Activated CD4-positive, alpha-beta T cell treated with anti-CD3 and anti-CD28 coated beads, Interleukin-2, amount 10 ng/mL, durations not matched to agents 7 days and 5 days (primary cell): ENCODE results near the gene NAPA. TPM values are rescaled to one million over a fixed set of nuclear protein-coding genes. Genes with fewer than 3 reads are reported as not detected.

Experiments
- CTCF ChIA-PET: fragments of 350-600 bp; sonication (Branson Sonifier 250); formaldehyde crosslinking; loops from one replicate; lab custom pipeline; 2021; ENCODE audit warnings: antibody characterized with exemption; lab: Charles Lee
- POLR2A ChIA-PET: fragments of 350-600 bp; sonication (Branson Sonifier 250); formaldehyde crosslinking; loops from one replicate; lab custom pipeline; 2021; ENCODE audit warnings: antibody characterized with exemption; lab: Charles Lee
- DNase-seq: peaks from one replicate; pipeline ENCODE4 v3.0.0-alpha.2; 2020
- H3K27ac Mint-ChIP-seq: one replicate; pipeline ENCODE4 v1.8.0; 2021; ENCODE audit warnings: mild to moderate bottlenecking, moderate library complexity, mixed read lengths
- H3K27me3 Mint-ChIP-seq: one replicate; pipeline ENCODE4 v1.8.0; 2021; ENCODE audit warnings: mixed read lengths
- H3K36me3 Mint-ChIP-seq: one replicate; pipeline ENCODE4 v1.8.0; 2021; ENCODE audit warnings: low read depth, mixed read lengths
- H3K4me1 Mint-ChIP-seq: one replicate; pipeline ENCODE4 v1.8.0; 2021; ENCODE audit warnings: mixed read lengths
- H3K4me3 Mint-ChIP-seq: one replicate; pipeline ENCODE4 v1.8.0; 2021; ENCODE audit warnings: mild to moderate bottlenecking, moderate library complexity, mixed read lengths
- H3K9me3 Mint-ChIP-seq: one replicate; pipeline ENCODE4 v1.8.0; 2021; ENCODE audit warnings: mixed read lengths
- total RNA-seq, 2 experiments: library from RNA; stranded (reverse); gene quantifications; one replicate each; pipeline ENCODE4 v1.2.3, GENCODE V29; 2021

Gene NAPA
- total RNA-seq, 2 experiments from 2014 or later: 121 to 133 TPM

DNA sequence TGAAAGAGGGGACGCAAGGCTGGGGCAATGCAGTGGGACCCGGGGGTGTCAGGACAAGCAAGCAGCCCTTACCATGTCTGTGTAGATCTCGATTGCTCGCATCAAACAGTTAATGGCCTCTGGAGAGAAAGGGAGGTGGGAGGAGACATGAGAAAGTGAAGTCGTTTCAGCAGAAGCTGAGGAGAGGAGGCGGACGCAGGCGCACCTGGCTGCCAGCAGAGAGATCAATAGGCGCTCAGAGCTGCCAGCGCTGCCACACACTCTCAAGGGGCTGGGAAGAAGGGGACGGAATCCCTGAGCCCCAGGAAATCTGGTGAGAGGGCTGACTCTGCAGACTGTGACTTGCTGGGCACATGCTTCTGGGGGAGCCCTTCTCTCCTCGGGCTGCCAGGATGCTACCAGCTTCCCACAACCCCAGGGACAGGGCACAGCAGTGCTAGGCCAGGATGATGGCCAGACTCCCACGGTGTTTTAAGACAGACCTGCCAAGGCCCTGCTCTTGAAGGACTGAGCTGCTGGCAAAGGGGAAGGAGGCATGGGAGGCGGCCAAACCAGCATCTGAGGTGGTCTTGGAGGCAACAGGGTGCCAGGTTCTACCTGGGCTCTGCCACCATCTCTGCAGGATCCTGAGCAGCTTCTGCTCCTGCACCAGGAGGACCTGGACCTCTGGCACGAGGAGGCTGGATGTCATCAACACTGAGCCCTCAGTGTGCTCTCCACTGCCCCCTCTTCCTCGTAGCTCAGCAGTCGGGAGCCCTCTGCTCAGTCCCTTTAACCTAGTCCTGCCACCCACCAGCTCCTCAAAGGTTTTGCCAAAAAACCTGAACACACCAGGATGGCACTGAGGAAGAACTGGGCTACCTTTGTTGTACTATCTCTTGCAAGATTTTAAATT, 19.1 kb downstream of the NAPA start:
- peak overlapping the region; percentile 3 for H3K27ac Mint-ChIP-seq
- H3K27me3 Mint-ChIP-seq: no peaks in the 10 kb centered on the region
- H3K36me3 Mint-ChIP-seq: peaks cover 22% of the 10 kb centered on the region
- no peak for DNase-seq
- H3K4me3 Mint-ChIP-seq: no peak overlapping the region
- no peaks in the 10 kb centered on the region for H3K9me3 Mint-ChIP-seq
- peaks cover 4% of the 10 kb centered on the region for H3K4me1 Mint-ChIP-seq
- CTCF ChIA-PET: interaction anchor here (0.9 to 4.3 kb wide), 4 partner anchors 12 to 25 kb away, joined by 3 to 24 read pairs (median 5); partner anchors contain the start of genes KPTN and NAPA
- POLR2A ChIA-PET: interaction anchor here (0.6 kb wide), 1 partner anchor 75 kb away, joined by 3 read pairs; no protein-coding TSS in a partner anchor

DNA sequence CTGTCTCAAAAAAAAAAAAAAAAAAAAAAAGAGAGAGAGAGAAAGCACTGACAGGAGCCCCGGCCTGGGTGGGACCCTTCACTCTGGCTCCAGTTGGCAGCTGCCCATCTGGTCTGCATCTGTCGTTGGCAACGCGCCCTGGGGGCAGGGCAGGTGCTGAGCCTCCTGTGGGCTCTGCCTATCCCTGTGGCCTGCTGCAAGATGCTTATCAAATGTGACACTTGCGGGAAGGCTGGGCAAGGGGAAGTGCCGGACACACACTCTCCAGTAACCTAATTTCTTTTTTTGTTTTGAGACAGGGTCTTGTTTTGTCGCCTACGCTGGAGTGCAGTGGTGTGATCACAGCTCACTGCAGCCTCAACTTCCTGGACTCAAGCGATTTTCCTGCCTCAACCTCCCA, 20.1 kb downstream of the NAPA start:
- peaks cover 24% of the 10 kb centered on the region for H3K36me3 Mint-ChIP-seq
- H3K27ac Mint-ChIP-seq: no peak overlapping the region
- no peak for DNase-seq
- no peaks in the 10 kb centered on the region for H3K9me3 Mint-ChIP-seq
- no peaks in the 10 kb centered on the region for H3K27me3 Mint-ChIP-seq
- CTCF ChIA-PET: interaction anchor here (0.9 to 4.3 kb wide), 3 partner anchors 9 to 18 kb away, joined by 3 to 24 read pairs (median 5); partner anchors contain the start of gene KPTN
- no peak overlapping the region for H3K4me3 Mint-ChIP-seq
- H3K4me1 Mint-ChIP-seq: peaks cover 6% of the 10 kb centered on the region
- POLR2A ChIA-PET: no interaction called here

DNA sequence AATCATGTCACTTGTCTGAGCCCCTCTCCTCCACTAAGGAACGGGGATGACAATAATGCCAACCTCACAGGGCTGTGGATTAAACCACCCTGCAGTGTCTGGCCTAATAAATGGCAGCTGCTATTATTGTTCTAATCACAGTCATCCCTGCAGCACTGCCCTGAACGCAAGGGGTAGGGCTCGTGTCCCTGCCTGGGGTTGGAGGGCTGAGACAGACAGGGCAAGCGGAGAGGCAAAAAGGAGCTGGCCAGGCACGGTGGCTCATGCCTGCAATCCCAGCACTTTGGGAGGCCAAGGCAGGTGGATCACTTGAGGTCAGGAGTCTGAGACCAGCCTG, 20.7 kb downstream of the NAPA start:
- peak overlapping the region; percentile 36 for H3K27ac Mint-ChIP-seq
- ChIA-PET CTCF (interaction anchor here (1.6 to 4.3 kb wide), 2 partner anchors 9 to 11 kb away, joined by 5 to 24 read pairs; partner anchors contain the start of gene KPTN), POLR2A (no interaction called here)
- H3K4me1 Mint-ChIP-seq: peaks cover 6% of the 10 kb centered on the region
- H3K36me3 Mint-ChIP-seq: peaks cover 25% of the 10 kb centered on the region
- no peak for DNase-seq
- no peaks in the 10 kb centered on the region for H3K9me3 Mint-ChIP-seq
- H3K27me3 Mint-ChIP-seq: no peaks in the 10 kb centered on the region
- H3K4me3 Mint-ChIP-seq: no peak overlapping the region

DNA sequence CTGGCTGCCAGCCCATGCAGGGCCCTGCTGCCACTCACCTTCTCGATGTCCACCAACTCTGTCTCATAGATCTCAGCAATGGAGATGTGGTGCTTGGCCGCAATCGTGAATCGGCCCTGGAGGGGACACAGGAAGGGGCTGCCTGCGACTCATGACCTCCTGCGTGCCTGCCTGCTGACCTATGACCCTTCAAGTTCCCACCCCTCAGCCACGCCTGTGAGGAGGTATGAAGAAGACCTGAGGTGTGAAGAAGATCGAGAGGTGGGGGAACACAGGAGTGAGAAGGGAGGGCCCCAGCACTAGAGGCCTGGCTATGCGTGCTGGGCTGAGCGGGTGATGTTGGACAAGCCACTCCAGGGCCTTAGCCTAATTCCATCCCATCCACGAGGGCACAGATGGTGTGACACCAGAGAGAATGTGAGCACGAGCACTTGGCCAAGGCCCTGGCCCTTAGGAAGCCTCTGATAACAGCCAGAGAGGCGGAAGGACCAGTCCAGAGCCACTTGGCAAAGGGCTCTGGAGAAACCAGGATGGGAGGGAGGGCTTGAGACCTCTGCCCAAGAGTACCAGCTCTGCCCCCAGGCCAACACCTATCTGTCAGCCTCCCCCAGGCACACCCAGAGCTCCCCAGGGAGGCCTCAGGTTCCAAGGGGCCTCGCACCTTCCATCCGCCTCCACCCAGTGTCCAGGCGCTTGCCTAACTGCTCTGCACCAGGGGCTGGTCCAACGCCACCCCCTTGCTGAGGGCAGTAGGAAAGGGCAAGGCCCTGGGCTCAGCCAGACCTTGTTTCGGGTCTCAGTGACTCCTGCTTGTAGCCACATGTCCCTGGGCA, 21.3 kb downstream of the NAPA start:
- H3K4me1 Mint-ChIP-seq: peaks cover 6% of the 10 kb centered on the region
- no peak overlapping the region for H3K4me3 Mint-ChIP-seq
- no peaks in the 10 kb centered on the region for H3K9me3 Mint-ChIP-seq
- H3K27ac Mint-ChIP-seq: peak overlapping the region; percentile 31
- ChIA-PET POLR2A (no interaction called here), CTCF (interaction anchor here (1.6 to 4.3 kb wide), 3 partner anchors 8 to 10 kb away, joined by 5 to 24 read pairs (median 9); partner anchors contain the start of gene KPTN)
- peaks cover 22% of the 10 kb centered on the region for H3K36me3 Mint-ChIP-seq
- DNase-seq: no peak
- no peaks in the 10 kb centered on the region for H3K27me3 Mint-ChIP-seq

DNA sequence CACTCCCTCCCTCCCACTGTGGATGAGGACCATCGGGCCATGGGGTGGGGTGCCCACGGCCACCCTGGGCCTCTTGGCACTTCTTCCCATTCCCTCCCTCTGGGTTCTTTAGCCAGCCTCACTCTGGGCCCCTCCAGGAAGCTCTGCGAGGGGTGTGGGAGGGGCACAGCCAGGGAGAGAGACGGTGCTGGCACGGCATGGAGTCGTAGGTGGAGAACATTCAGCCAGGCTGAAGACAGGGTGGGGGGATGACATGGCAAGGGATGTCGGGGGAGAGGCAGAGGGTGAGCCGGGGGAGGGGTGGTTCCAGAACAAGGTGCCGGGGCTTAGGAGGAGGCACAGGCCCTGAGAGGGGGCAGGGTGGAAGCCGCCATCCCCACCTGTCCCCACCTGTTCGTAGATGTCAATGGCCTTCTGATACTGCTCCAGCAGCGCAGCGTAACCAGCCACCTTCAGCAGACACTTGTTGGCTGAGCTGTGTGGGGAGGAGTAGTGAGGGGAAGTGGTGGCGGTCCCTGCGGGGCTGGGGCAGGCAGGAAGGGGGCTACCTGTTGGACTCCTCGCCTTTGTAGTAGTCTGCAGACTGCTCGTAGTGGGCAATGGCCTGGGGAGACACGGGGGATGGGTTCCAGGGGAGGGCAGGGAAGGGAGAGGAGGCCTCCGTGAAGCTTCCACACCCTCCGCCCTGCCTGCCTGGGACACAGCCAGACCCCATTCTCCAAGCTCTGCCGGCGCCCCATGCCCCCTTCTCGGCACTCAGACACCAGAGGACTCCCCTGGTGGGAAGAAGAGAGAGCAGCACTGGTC, 22.1 kb downstream of the NAPA start:
- Mint-ChIP-seq H3K9me3 (no peaks in the 10 kb centered on the region), H3K27me3 (no peaks in the 10 kb centered on the region), H3K27ac (peak overlapping the region; percentile 31), H3K4me3 (no peak overlapping the region), H3K4me1 (peaks cover 6% of the 10 kb centered on the region), H3K36me3 (peaks cover 22% of the 10 kb centered on the region)
- POLR2A ChIA-PET: no interaction called here
- no peak for DNase-seq
- CTCF ChIA-PET: interaction anchor here (0.5 to 2.5 kb wide), 3 partner anchors 9 to 245 kb away, joined by 3 to 9 read pairs (median 4); partner anchors contain the start of gene KPTN

DNA sequence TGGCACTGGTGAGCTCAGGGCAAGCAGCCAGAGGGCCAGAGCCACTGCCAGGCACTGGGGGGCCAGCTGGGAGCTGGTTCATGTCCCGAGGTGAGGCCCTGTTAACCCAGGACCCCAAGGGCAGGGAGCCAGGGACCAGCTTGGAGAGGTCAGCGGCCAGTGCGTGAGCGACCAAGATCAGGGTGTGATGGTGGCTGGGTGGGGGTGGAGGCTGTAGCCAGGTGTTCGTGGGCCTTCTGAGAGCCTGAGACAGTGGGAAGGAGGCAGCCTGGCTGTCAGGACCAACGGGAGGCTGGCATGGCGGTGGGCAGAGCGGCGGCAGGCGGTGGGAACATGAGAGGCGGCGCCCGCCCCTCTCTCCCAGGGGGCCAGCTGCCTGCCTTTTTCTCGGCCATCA, 22.7 kb downstream of the NAPA start:
- Mint-ChIP-seq H3K27ac (no peak overlapping the region), H3K4me3 (no peak overlapping the region), H3K4me1 (peaks cover 12% of the 10 kb centered on the region), H3K9me3 (no peaks in the 10 kb centered on the region), H3K36me3 (peaks cover 17% of the 10 kb centered on the region), H3K27me3 (no peaks in the 10 kb centered on the region)
- DNase-seq: no peak
- ChIA-PET POLR2A (no interaction called here), CTCF (interaction anchor here (0.5 to 2.5 kb wide), 4 partner anchors 8 to 245 kb away, joined by 3 to 9 read pairs (median 5); partner anchors contain the start of genes KPTN and NAPA)

DNA sequence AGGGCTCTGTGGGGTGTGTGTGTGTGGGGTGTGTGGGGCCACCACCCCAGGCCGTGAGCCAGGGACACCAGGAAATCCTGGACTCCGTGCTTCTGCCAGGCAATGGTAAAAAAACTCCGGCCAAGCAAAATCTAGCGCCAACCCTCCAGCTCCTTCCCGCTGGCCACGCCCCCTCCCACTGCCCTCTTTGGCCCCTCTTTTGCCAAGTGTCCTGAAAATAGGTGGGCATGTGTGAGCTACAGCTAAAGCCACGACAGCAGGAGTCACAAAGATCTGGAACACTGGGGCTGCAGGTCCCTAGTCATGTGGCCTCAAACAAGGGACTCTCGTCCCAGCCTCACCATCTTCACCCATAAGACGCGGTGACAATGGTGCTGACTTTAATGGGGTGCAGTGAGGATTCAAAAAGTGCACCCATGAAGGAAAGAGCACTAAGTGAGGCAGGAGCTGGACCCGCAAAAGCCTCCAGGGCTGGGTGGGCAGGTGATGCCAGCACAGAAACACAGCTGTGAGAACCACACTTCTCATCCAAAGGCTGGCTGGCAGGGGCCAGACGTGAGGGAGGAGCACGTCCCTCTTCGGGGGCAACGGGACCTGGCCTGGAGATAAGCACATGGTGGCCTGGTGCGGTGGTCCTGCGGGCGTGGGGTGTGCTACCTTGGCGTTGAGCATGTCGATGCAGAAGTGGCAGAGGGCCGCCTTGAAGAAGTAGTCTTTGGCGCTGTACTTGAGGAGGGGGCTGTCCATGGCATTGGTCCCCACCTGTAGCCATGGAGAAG, 23.3 kb downstream of the NAPA start:
- H3K4me3 Mint-ChIP-seq: no peak overlapping the region
- peak overlapping the region; percentile 31 for H3K27ac Mint-ChIP-seq
- H3K27me3 Mint-ChIP-seq: no peaks in the 10 kb centered on the region
- H3K36me3 Mint-ChIP-seq: peaks cover 17% of the 10 kb centered on the region
- DNase-seq: no peak
- ChIA-PET CTCF (interaction anchor here (1.3 to 2.5 kb wide), 3 partner anchors 8 to 252 kb away, joined by 4 to 9 read pairs (median 6); partner anchors contain the start of genes KPTN and NAPA), POLR2A (interaction anchor here (0.6 kb wide), 1 partner anchor 22 kb away, joined by 13 read pairs; no protein-coding TSS in a partner anchor)
- no peaks in the 10 kb centered on the region for H3K9me3 Mint-ChIP-seq
- peaks cover 17% of the 10 kb centered on the region for H3K4me1 Mint-ChIP-seq

DNA sequence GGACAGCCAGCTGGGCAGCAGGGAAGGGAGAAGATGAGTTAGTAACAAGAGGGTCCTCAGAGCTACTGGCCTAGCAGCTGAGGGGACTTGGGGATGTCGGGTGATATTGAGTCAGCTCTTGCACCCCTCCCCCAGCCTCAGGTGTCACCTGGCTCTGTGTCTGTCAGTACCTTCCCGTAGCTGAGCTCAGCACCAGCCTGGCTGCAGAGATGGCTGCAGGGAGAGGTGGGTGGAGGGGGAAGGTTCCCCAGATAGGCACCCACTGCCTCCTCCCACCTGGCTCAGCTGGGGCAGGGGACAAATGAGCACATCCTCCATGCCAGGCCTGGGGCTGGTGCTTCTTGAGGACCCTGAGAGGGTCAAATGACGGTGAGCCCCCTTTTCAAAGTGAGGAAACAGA, 24.0 kb downstream of the NAPA start:
- Mint-ChIP-seq H3K4me3 (no peak overlapping the region), H3K27me3 (no peaks in the 10 kb centered on the region), H3K4me1 (peaks cover 23% of the 10 kb centered on the region), H3K27ac (no peak overlapping the region), H3K36me3 (peaks cover 17% of the 10 kb centered on the region), H3K9me3 (no peaks in the 10 kb centered on the region)
- ChIA-PET CTCF (interaction anchor here (0.9 to 2.5 kb wide), 5 partner anchors 7 to 252 kb away, joined by 3 to 9 read pairs (median 4); partner anchors contain the start of genes KPTN and NAPA), POLR2A (no interaction called here)
- DNase-seq: no peak

DNA sequence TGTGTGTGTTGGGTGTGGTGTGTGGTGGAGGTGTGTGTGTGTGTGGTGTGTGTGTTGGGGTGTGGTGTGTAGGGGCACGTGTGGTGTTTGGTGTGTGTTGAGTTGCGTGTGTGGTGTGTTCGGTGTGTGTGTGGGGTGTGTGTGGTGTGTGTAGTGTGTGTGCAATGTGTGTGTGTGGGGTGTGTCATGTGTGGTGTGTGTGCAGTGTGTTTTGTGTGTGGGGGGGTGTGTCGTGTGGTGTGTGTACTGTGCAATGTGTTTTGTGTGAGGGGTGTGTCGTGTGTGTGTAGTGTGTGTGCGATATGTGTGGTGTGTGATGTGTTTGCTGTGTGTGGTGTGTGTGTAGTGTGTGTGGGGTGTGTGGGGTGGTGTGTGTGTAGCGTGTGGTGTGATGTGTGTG, 24.8 kb downstream of the NAPA start:
- CTCF ChIA-PET: interaction anchor here (0.9 to 1.9 kb wide), 4 partner anchors 11 to 253 kb away, joined by 3 to 6 read pairs (median 4); partner anchors contain the start of gene NAPA
- Mint-ChIP-seq H3K9me3 (no peaks in the 10 kb centered on the region), H3K36me3 (peaks cover 23% of the 10 kb centered on the region), H3K27me3 (no peaks in the 10 kb centered on the region), H3K4me3 (no peak overlapping the region), H3K4me1 (peaks cover 27% of the 10 kb centered on the region), H3K27ac (no peak overlapping the region)
- POLR2A ChIA-PET: no interaction called here
- no peak for DNase-seq

DNA sequence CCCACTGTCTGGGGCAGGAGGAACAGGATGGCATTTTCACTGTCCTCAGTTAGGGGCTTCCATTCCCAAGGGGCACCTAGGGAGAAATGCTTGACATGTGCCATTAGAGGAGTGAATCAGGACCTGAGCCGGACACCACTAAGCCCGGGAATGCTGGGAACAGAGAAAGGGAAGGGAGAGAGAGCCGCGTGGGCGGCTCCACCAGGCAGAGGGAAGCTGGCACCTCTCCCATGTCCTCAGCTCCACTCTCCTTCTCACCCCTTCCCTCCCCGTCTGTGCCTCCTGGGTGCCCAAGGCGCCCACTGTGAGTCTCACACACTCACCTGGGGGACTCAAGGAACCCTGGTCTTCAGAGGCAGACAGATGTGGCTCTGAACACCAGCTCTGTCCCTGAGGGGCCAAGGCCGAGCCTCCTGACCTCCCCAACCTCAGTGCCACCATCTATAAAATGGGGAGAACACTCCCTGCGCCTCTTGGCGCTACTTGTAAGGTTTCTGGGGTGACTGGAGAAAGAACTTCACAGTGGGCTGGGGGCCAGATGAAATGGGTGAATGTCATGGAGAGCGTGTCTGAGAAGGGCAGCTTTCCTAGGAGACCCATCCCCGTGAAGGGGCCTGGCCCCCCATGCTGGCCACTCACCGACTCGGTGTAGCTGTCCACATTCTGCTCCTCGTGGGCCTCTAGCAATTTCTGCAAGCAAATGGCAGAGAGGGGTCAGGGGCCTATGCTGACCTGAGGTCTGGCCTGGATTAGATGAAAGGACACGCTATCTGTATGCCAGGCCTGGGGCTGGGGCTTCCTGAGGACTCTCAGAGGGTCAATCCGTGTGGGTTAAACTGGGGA, 25.6 kb downstream of the NAPA start:
- H3K27ac Mint-ChIP-seq: peak overlapping the region; percentile 31
- CTCF ChIA-PET: interaction anchor here (0.6 to 2.3 kb wide), 5 partner anchors 22 to 217 kb away, joined by 3 to 12 read pairs (median 3); partner anchors contain the start of gene NAPA
- H3K36me3 Mint-ChIP-seq: peaks cover 28% of the 10 kb centered on the region
- H3K9me3 Mint-ChIP-seq: no peaks in the 10 kb centered on the region
- POLR2A ChIA-PET: no interaction called here
- H3K4me1 Mint-ChIP-seq: peaks cover 33% of the 10 kb centered on the region
- H3K4me3 Mint-ChIP-seq: no peak overlapping the region
- DNase-seq: no peak
- H3K27me3 Mint-ChIP-seq: no peaks in the 10 kb centered on the region
